ENCODE results near the gene TRPM3.
"Not testable (repeated sequence)": the region's sequence is repeated elsewhere in the genome, so short reads cannot be mapped to it uniquely, and the experiment has no call there.

TRPM3 gene

DNA sequence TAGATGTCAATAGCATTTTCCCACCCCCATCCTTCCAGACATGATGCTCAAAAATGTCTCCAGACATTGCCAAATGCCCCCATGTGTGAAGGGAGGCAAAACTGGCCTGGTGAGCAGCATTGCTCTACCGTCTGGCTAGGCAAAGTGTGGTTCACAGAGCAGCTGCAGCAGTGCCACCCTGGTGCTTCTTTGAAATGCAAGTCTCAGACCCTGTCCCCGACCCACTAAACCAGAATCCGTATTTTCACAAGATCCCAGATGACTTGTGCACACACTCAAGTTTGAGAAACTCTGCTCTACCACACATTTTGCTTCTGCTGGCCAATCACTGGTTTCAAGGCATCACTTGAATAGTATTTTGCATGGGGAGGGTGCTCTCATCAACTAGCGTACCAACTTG, 480.4 kb downstream of the TRPM3 start:
- TF ChIP-seq, protein P1, sequence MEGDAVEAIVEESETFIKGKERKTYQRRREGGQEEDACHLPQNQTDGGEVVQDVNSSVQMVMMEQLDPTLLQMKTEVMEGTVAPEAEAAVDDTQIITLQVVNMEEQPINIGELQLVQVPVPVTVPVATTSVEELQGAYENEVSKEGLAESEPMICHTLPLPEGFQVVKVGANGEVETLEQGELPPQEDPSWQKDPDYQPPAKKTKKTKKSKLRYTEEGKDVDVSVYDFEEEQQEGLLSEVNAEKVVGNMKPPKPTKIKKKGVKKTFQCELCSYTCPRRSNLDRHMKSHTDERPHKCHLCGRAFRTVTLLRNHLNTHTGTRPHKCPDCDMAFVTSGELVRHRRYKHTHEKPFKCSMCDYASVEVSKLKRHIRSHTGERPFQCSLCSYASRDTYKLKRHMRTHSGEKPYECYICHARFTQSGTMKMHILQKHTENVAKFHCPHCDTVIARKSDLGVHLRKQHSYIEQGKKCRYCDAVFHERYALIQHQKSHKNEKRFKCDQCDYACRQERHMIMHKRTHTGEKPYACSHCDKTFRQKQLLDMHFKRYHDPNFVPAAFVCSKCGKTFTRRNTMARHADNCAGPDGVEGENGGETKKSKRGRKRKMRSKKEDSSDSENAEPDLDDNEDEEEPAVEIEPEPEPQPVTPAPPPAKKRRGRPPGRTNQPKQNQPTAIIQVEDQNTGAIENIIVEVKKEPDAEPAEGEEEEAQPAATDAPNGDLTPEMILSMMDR (IDR thresholded peaks at IDR 0.05; ENCODE audit: low read depth, low read length, missing control alignments): no peak
- H3K4me3 ChIP-seq (replicated peaks; ENCODE audit: low read depth, low read length): no peak overlapping the region
- no peak for DNase-seq (ENCODE audit: extremely low read depth, low read depth)

DNA sequence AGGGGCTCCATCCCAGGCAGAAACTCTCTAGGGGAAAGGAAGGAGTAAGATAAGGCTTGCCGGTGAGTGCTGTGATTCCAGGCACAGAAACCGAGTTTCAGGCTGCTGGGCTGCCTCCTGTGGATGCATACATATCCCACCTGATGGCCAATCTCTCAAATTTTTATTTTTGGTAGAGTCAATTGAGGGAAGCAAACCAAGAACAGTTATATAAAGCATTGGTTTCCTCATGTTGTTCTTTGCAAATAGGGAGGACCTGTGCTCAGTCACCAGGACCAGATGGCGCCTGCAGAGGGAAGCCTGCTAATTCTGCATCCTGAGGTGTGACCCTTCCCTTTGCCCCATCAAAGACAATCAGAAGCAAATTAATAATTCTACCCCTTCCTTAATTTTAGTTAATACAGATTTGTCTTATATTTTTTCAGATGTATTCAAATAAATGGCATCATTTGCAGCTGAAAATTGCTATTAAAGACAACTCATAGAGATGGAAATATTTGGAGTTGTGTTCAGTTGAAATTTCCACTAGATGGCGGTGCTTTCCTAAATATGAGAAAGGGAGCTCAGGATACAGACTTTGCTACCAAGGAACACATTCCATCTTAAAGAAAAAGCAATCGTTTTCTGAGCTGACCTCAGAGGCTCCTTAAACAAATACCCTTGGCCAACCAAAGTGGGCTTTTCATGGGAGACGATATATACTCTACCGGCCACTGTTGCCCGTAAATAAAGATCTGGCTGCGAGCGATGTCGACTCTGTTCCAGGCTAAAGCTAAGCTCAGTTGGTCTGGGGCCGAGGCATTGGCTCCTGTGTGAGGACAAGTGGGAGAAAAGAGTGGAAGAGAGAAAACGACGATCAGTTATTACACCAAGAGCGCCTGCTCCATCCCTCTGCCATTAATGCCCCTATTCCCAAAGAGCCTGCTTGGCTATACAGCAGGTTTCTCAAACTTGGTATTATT, 481.3 kb downstream of the TRPM3 start:
- TF ChIP-seq, protein P1 (IDR thresholded peaks at IDR 0.05; ENCODE audit: low read depth, low read length, missing control alignments): peak; percentile 43
- H3K4me3 ChIP-seq (replicated peaks; ENCODE audit: low read depth, low read length): no peak overlapping the region
- peak; percentile 29 for DNase-seq (ENCODE audit: extremely low read depth, low read depth)

DNA sequence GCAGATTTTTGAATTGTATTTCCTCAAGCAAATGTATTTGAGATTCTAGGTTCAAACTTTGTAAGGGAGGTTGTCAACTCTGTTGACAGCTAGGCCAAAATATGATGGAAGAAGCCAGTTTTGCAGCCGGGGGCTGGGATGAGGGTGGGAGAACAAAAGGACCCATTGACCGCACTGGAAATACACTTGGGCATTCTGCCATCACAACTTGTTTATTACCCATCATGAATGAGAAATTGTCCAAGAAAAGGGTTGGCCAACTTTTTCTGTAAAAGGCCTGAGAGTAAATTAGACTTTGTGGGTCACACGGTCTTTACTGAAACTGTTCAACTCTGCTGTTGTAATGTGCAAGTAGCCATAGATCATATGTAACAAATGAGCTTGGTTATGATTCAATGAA, 485.6 kb downstream of the TRPM3 start:
- DNase-seq (ENCODE audit: extremely low read depth, low read depth): no peak
- no peak overlapping the region for H3K4me3 ChIP-seq (replicated peaks; ENCODE audit: low read depth, low read length)
- TF ChIP-seq, protein P1 (IDR thresholded peaks at IDR 0.05; ENCODE audit: low read depth, low read length, missing control alignments): no peak

DNA sequence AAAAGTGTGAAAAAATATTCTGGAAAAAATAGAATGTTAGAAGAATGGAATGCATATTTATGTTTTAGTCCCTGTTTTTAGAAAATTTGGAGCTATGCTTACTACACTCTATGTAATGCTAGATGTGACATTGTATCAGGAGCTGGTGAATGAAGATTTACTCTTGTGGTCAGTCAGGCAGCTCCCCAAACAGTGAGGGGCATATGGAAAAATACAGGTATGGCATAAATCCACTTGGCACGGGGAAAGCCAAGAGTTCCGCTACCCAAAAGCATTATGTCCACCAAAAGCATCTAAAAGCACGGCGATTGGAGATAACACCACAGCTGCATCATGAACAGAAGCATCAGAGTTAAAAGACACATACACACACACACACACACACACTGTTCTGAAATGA, 486.7 kb downstream of the TRPM3 start:
- no peak overlapping the region for H3K4me3 ChIP-seq (replicated peaks; ENCODE audit: low read depth, low read length)
- TF ChIP-seq, protein P1 (IDR thresholded peaks at IDR 0.05; ENCODE audit: low read depth, low read length, missing control alignments): no peak
- no peak for DNase-seq (ENCODE audit: extremely low read depth, low read depth)

DNA sequence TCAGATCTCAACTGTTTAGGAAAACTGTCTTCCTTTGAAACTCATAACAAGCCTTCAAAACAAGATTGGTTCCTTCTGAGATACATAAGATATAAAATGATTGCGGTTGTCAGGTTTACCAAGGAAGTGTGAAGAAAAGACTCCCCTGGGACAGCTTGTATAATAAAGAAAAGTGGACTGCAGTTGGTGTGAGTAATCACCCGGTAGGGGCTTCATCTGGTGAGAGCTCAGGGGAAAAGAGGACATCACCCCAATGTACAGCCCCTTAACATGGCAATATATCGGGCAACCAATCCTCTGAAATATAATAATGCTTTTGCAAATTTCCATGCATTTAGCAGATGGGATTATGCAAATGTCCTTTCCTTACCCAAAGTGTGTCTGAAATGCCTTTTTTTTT, 490.4 kb downstream of the TRPM3 start:
- no peak overlapping the region for H3K4me3 ChIP-seq (replicated peaks; ENCODE audit: low read depth, low read length)
- TF ChIP-seq, protein P1 (IDR thresholded peaks at IDR 0.05; ENCODE audit: low read depth, low read length, missing control alignments): no peak
- DNase-seq (ENCODE audit: extremely low read depth, low read depth): no peak

DNA sequence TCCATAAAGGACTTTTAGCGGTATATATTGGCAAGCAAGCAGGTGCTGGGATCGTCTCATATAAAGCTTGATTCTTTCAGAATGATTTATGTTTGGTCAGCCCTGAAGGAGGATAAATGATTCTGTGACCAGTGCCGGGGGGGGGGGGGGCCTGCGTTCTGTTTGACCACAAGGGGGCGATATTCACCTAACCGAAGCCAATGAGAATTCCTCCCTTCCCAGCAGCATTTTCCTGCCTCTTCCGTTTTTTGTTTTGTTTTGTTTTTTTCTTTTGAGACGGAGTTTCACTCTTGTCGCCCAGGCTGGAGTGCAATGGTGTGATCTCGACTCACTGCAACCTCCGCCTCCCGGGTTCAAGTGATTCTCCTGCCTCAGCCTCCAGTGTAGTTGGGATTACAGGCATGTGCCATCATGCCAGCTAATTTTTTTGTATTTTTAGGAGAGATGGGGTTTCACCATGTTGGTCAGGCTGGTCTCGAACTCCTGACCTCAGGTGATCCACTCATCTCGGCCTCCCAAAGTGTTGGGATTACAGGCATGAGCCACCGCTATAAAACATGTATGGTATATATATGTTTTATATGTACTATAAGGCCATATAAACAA, 492.2 kb downstream of the TRPM3 start:
- not testable (repeated sequence) for H3K4me3 ChIP-seq (replicated peaks; ENCODE audit: low read depth, low read length)
- DNase-seq (ENCODE audit: extremely low read depth, low read depth): peak; percentile 5
- TF ChIP-seq, protein P1 (IDR thresholded peaks at IDR 0.05; ENCODE audit: low read depth, low read length, missing control alignments): peak; percentile 59
